HG03095 (cell line): Measurements from ENCODE around the gene TBC1D19.

Experiments
- ATAC-seq: cut with Tn5 transposase; IDR thresholded peaks from one replicate; pipeline ENCODE4 v1.9.1; 2021; ENCODE audit warnings: moderate library complexity; ENCODE audit not compliant: unreplicated experiment

Gene TBC1D19

GRCh38 chr4:26729027-26729426 lies 145.1 kb downstream of the TBC1D19 start:
- ATAC-seq: no peak

- no peak for ATAC-seq
Measured at GRCh38 chr4:26729547-26729946, 145.7 kb downstream of the TBC1D19 start.

- ATAC-seq: peak; percentile 80
Measured at GRCh38 chr4:26731351-26732035, 147.6 kb downstream of the TBC1D19 start.

- ATAC-seq: no peak
Measured at GRCh38 chr4:26732356-26732755, 148.5 kb downstream of the TBC1D19 start.

- no peak for ATAC-seq
Measured at GRCh38 chr4:26736621-26737020, 152.7 kb downstream of the TBC1D19 start.

GRCh38 chr4:26737385-26737784 lies 153.5 kb downstream of the TBC1D19 start:
- ATAC-seq: no peak

GRCh38 chr4:26741491-26741871 lies 157.6 kb downstream of the TBC1D19 start:
- ATAC-seq: no peak

GRCh38 chr4:26746802-26747213 lies 162.9 kb downstream of the TBC1D19 start:
- peak; percentile 97 for ATAC-seq

GRCh38 chr4:26748811-26749210 lies 164.9 kb downstream of the TBC1D19 start:
- ATAC-seq: peak; percentile 29

- ATAC-seq: no peak
Measured at GRCh38 chr4:26749867-26750266, 166.0 kb downstream of the TBC1D19 start.

GRCh38 chr4:26751004-26751403 lies 167.1 kb downstream of the TBC1D19 start:
- no peak for ATAC-seq

- ATAC-seq: peak; percentile 92
Measured at GRCh38 chr4:26751838-26752237, 168.0 kb downstream of the TBC1D19 start.

- no peak for ATAC-seq
Measured at GRCh38 chr4:26753187-26753586, 169.3 kb downstream of the TBC1D19 start.

- no peak for ATAC-seq
Measured at GRCh38 chr4:26753617-26754016, 169.7 kb downstream of the TBC1D19 start.

- no peak for ATAC-seq
Measured at GRCh38 chr4:26757751-26758150, 173.9 kb downstream of the TBC1D19 start.

GRCh38 chr4:26758899-26759298 lies 175.0 kb downstream of the TBC1D19 start:
- no peak for ATAC-seq

- ATAC-seq: no peak
Measured at GRCh38 chr4:26762650-26763049, 178.8 kb downstream of the TBC1D19 start.

- no peak for ATAC-seq
Measured at GRCh38 chr4:26763063-26763462, 179.2 kb downstream of the TBC1D19 start.

GRCh38 chr4:26763648-26764047 lies 179.8 kb downstream of the TBC1D19 start:
- ATAC-seq: no peak

GRCh38 chr4:26764231-26764630 lies 180.3 kb downstream of the TBC1D19 start:
- no peak for ATAC-seq

- ATAC-seq: no peak
Measured at GRCh38 chr4:26765515-26765914, 181.6 kb downstream of the TBC1D19 start.

- ATAC-seq: peak; percentile 81
Measured at GRCh38 chr4:26766141-26766540, 182.3 kb downstream of the TBC1D19 start.
